GM06990 (cell line): ENCODE data around the gene PDGFC.

Source experiments
- DNase-seq: peaks from one replicate; pipeline ENCODE4 v3.0.0-alpha.2; 2011; ENCODE audit not compliant: insufficient read length; ENCODE audit errors: extremely low read depth
- H3K27me3 ChIP-seq: replicated peaks from 2 replicates; pipeline ENCODE4 v1.6.0; 2011; ENCODE audit warnings: low read length; ENCODE audit not compliant: control insufficient read depth, insufficient read depth
- H3K36me3 ChIP-seq: 2 replicates; pipeline ENCODE4 v1.5.1; 2011; ENCODE audit warnings: low read length; ENCODE audit not compliant: control insufficient read depth, insufficient read depth
- H3K4me3 ChIP-seq: replicated peaks from 2 replicates; pipeline ENCODE4 v1.5.1; 2011; ENCODE audit warnings: low read depth, mild to moderate bottlenecking, control low read depth, low read length
- TF ChIP-seq, protein P1 (sequence below): IDR thresholded peaks from 2 replicates; pipeline ENCODE4 v1.5.1; 2011; ENCODE audit warnings: low read length, control low read depth, mild to moderate bottlenecking, inconsistent platforms; ENCODE audit not compliant: insufficient read depth, poor library complexity, severe bottlenecking

PDGFC gene

DNA sequence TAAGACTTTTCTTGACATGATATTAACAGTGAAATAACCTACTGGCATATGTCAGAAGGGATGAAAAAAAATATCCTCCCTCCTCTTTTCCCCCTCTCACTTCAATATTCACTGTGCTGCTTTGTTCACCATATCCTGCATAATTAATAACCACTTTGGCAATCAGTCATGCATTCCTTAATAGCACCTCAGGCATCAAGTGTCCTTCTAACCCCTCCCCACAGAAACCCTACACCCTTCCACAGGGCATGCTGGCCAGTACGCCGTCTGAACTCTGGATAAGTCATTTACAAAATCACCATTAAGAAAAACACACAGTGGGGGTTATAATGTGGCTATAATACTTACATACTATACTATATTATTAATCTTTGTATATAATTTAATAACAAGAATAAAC, 165.9 kb downstream of the PDGFC start:
- Histone ChIP-seq H3K4me3 (no peak overlapping the region), H3K27me3 (no peaks in the 10 kb centered on the region), H3K36me3 (no peaks in the 10 kb centered on the region)
- no peak for DNase-seq
- TF ChIP-seq, protein P1, sequence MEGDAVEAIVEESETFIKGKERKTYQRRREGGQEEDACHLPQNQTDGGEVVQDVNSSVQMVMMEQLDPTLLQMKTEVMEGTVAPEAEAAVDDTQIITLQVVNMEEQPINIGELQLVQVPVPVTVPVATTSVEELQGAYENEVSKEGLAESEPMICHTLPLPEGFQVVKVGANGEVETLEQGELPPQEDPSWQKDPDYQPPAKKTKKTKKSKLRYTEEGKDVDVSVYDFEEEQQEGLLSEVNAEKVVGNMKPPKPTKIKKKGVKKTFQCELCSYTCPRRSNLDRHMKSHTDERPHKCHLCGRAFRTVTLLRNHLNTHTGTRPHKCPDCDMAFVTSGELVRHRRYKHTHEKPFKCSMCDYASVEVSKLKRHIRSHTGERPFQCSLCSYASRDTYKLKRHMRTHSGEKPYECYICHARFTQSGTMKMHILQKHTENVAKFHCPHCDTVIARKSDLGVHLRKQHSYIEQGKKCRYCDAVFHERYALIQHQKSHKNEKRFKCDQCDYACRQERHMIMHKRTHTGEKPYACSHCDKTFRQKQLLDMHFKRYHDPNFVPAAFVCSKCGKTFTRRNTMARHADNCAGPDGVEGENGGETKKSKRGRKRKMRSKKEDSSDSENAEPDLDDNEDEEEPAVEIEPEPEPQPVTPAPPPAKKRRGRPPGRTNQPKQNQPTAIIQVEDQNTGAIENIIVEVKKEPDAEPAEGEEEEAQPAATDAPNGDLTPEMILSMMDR, result no peak

DNA sequence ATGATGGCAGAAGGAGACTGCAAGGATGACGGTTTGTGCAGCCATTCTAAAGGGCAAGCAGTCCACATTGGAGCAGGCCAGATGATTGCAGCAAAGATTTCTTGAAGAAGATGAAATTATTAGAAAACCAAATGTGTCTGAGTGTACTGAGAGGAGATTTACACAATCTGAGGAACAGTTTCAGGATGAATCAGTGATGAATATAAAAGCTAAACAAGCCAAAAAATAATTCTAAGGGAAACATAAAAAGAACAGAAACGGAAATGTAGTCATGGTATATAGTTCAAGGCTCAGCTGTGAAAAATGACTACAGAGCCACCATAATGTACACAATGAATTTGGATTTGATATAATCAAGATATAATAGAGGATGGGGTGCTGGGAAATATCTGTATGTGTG, 168.5 kb downstream of the PDGFC start:
- TF ChIP-seq, protein P1, result no peak
- no peak for DNase-seq
- no peaks in the 10 kb centered on the region for H3K36me3 ChIP-seq
- no peaks in the 10 kb centered on the region for H3K27me3 ChIP-seq
- H3K4me3 ChIP-seq, result no peak overlapping the region

DNA sequence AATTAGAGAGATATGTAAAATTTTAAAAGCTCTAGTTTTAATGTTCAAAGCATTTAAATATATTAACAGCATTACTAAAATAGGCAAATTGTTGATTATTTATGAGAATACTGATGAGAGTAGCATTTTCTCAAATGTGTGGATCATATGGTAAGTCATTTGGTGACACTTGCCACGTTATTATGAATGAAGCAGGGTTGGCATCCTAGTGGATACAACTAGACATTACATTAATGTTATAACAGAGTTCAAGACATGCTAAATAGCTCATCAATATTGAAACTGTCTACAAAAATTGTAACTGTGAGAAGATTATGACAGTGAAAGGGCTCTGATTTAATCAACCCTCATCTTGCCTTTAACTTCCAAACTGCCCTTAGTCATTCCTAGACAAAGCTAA, 171.1 kb downstream of the PDGFC start:
- TF ChIP-seq, protein P1, result peak; percentile 3
- H3K27me3 ChIP-seq, result no peaks in the 10 kb centered on the region
- H3K4me3 ChIP-seq, result no peak overlapping the region
- DNase-seq, result no peak
- H3K36me3 ChIP-seq, result no peaks in the 10 kb centered on the region

DNA sequence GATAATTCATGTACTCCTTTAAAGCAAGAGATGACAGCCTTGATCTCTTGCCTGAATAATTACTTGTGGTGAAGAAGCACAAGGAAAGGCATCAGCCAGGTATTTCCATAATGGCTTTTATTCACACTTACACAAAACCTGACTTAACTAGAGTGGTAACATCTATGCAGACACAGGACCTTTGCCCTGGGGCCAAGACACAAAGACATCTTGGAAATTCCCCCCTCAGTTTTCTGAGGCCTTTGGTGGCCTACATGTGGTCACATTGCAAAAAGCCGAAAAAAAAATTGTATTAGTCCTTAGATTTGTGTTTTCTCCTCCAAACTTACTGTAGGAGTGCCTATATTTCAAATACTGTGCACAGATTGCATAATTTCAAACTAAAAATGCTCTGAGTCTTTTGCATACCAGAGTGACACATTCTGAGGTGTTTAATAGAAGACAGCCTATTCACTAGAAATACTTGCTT, 172.4 kb downstream of the PDGFC start:
- TF ChIP-seq, protein P1, result no peak
- no peak overlapping the region for H3K4me3 ChIP-seq
- H3K36me3 ChIP-seq, result no peaks in the 10 kb centered on the region
- no peaks in the 10 kb centered on the region for H3K27me3 ChIP-seq
- DNase-seq, result no peak

DNA sequence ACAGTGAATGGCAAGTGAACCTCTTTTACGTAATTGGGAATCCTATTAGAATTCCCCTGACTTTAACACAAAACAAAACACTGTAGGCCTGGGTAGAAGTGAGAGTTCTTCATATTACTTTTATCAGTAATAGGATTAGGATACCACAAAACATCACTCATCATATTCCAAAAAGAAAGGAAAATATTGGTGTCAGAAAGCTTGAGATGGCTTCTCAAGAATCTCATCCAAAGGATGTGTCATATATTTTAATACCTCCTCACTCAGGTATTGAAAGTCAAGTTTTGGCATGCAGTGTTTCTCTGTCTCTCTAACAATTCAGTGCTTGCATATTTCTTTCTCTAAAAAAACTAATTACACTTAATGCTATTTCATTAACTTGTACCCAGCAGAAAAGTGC, 173.2 kb downstream of the PDGFC start:
- TF ChIP-seq, protein P1, result no peak
- no peaks in the 10 kb centered on the region for H3K27me3 ChIP-seq
- no peaks in the 10 kb centered on the region for H3K36me3 ChIP-seq
- no peak overlapping the region for H3K4me3 ChIP-seq
- DNase-seq, result no peak

DNA sequence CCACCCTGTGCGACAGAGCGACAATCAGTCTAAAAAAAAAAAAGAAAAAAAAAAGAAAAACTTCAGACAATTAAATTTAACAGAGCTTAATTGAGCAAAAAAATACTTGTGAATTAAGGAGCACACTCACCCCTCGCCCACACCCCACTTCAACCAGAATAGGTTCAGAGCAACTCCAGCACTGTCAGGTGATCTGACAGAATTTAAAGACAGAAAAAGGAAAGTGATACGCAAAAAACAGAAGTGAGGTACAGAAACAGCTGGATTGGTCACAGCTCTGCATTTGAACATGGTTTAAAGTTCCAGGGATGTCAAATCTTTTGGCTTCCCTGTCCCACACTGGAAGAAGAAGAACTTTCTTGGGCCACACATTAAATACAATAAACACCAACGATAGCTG, 174.4 kb downstream of the PDGFC start:
- H3K4me3 ChIP-seq, result no peak overlapping the region
- no peaks in the 10 kb centered on the region for H3K27me3 ChIP-seq
- no peak for DNase-seq
- no peaks in the 10 kb centered on the region for H3K36me3 ChIP-seq
- TF ChIP-seq, protein P1, result no peak
